Uterus (tissue), 2 donors: ENCODE data around the gene AGFG1.

Source experiments
- CTCF ChIP-seq, 4 experiments: fragments of 200-600 bp in 2 of 4; fragments of 450-650 bp in 2 of 4; sonication (generic) in 2 of 4; IDR thresholded peaks; one replicate each; pipeline ENCODE4 v1.5.1; 2016 to 2019; ENCODE audit warnings: antibody characterized with exemption in 4 of 4, mild to moderate bottlenecking in 2 of 4, moderate library complexity in 1 of 4
- POLR2A ChIP-seq, 2 donors: fragments of 450-650 bp; IDR thresholded peaks; one replicate each; pipeline ENCODE4 v1.6.1; 2016; ENCODE audit warnings: antibody characterized with exemption in 2 of 2, mild to moderate bottlenecking in 1 of 2, moderate library complexity in 1 of 2

GRCh38 chr2:227568852-227569169 is 96.9 kb downstream of the AGFG1 start:
- no peak for TF ChIP-seq CTCF (IDR thresholded peaks at IDR 0.05)
- TF ChIP-seq POLR2A (IDR thresholded peaks at IDR 0.05), result no peak
